Activated effector memory CD4-positive, alpha-beta T cell treated with anti-CD3 and anti-CD28 coated beads, Interleukin-2, amount 50 U/mL, for 16 hours (primary cell): ENCODE measurements around the gene UFSP1.

Source experiments
- DNase-seq: peaks from one replicate; pipeline ENCODE4 v3.0.0-alpha.2; 2020

UFSP1 gene

DNA sequence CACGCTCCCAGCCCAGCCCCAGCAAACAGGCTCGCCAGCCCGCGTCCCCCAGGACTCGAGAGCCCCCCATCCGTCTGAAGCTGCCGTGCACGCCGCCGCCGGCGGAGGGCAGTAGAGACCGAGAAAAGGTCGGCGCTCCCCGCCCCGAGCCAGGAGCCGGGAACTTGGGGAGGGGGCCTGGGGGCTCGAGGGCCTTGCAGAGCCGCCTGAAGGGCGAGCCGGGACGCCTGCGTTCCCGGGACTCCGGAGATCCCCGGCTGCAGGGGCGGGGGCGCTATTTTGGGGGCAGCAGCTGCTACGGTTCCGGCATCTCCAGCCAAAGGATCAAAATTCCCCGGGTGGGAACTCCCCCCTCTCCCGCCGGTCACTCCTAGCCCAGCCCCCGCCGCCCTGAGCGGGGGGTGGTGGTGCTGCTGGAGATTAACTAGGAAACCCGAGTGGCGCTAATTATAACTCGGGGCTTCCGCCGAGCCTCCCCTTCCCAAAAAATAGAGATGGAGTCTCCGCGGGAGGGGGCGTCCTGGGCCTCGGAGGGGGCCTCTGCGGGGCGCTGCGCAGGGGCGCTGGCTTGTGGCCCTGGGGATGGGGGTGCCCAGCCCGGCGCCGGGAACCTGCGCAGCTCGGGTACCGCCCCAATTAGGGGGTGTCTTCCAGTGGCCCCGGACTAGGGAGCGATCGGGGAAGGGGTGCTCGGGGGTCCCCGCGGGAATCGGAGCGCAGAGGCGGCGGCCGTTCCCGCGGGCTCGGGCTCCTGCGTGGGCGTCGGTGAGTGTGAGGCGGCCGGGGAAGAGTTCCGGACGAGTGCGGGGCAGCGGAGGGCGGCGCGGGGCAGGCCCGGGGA is 5.6 kb upstream of the UFSP1 start:
- peak; percentile 84 for DNase-seq

GRCh38 chr7:100893910-100894721 is 4.6 kb upstream of the UFSP1 start:
- no peak for DNase-seq

- no peak for DNase-seq
Observed at GRCh38 chr7:100893318-100893895, 3.9 kb upstream of the UFSP1 start.

DNA sequence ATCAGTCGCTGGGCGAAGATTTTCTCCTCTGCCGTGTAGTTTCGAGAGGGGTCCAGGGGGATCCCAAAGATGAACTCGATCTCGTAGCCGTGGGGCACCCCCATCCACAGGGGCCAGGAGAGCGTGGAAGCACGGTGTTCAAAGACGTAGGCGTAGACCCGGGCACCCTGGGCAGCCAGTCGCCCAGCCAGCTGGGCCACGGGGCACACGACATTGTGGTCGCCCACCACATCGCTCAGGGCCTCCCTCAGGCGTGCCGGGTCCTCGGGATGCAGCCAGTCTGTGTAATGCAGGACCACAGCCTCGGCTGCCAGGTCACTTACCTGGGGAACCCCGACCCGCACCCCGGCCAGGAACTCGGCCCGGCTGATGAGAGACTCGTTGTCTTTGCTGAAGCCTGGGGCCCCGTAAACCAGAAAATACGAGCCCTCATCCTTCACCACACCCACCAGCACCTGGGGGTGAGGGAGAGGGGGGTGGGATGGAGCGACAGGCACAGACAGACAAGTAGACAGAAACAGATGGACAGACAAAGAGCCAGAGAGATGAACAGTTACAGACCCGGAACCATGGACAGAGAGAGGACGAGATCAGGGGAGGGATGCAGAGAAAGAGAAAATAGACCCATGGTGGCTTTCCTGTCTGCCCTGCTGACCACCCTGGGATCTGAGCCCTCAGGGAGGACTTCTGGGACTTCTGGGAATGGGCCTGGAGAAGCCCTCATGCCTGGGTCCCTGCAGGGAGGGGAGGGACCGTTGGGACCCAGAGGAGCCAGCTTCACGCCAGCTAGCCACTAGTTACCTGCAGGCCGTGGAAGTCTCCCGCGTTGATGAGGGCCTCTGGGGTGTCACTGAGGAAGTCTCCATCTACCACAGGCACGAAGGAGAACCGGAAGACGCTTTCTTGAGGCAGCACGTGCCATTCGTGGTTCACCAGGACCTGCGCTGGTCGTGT is 3.1 kb upstream of the UFSP1 start:
- DNase-seq: no peak

GRCh38 chr7:100891568-100892247 is 2.2 kb upstream of the UFSP1 start:
- no peak for DNase-seq

DNA sequence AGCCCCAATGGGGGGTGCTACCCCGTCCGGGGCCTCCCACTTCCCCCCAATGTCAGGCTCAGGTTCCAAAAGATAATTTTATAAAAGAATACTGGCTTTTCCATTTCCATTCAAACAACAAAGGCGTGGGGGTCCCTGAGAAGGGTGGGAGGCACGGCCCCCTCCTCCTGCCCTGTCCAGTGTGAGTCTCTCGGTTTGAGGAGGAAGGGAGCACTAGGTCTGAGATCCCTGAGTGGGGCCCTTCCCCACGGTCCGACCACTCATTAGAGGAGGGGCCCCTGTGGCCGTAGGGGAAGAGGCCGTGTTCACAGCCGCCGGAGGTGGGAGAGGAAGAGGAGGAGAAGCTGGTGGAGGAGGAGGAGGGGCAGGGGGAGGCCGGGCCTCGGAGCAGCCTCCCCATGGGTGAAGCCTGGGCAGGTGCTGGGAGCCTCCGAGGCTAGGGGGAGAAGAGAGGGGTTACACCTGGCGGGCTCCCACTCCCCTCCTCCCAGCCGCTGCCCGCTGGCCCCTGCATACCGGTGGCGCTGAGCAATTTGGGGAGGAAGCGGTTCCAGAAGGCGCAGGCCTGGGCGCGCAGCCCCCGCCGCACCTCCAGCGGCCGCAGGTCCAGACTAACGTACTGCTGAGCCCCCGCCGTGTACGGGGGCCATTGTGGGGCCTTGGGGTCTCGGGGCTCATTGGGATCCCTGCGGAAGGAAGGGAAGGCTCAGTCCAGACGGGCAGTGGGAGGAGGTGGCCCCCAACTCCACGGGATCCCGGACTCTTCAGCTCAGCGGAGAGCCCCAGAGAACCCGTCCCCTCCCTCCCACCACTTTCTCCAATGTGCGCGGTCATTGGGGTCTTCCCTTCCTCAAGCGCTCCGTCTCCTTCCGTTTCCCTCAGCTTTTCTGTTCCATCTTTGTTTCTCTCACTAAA is 1.4 kb upstream of the UFSP1 start:
- DNase-seq: no peak

- DNase-seq: no peak
Observed at GRCh38 chr7:100888291-100888987, 1.1 kb downstream of the UFSP1 start.

GRCh38 chr7:100887516-100888290 is 1.8 kb downstream of the UFSP1 start:
- peak; percentile 84 for DNase-seq

- DNase-seq: no peak
Observed at GRCh38 chr7:100886936-100887515, 2.5 kb downstream of the UFSP1 start.

- DNase-seq: no peak
Observed at GRCh38 chr7:100886142-100886935, 3.2 kb downstream of the UFSP1 start.

DNA sequence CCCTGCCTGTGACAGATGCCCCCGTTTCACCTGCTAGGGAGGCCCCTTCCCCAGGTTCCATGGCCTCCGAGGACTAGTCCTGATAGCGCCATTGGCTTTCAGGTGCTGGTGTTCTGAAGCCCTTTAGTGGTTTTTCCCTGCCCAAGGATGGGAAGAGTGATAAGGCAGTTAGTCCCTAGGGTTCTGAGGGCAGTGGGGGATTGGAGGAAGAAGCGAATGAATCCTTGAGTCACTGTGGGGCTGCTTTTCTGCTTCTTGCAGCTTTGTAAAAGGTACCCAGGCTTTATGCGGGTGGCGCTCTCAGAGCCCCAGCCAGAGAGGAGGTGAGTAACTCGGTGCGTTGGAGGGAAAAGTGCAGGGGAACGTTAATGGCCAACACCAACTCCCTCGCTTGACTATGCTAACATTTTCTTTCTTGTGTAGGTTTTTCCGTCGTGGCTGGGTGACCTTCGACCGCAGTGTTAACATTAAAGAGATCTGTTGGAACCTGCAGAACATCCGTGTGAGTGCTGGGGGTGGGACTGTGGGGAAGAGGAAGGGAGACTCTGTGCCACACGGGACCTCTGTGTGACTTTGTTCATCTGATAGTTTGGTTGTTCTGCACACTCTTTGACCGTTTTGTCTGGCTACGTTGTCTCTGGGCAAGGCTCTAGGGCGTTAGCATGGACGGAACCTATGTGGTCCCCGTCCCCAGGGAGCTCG is 3.9 kb downstream of the UFSP1 start:
- DNase-seq: no peak

DNA sequence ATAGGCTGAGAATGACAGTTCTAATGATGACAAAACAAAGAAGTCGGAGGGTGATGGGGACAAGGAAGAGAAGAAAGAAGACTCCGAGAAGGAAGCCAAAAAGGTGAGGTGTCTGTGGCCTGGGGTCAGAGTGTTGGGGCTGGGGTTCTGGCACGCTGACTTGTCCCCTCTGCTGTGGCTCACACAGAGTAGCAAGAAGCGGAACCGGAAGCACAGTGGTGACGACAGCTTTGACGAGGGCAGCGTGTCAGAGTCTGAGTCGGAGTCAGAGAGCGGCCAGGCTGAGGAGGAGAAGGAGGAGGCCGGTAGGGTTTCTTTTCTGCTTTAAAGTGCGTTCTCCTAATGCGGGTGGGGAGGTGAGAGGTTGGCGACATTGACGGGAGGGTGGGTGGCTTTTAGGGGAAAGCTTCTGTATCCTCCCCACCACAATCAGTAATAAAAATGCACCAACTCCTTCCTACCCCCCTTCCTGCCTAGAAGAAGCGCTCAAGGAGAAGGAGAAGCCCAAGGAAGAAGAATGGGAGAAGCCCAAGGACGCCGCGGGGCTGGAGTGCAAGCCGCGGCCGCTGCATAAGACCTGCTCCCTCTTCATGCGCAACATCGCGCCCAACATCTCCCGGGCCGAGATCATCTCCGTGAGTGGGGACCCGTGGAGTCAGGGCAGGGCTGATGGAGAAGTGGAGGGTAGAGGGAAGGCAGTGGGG is 4.6 kb downstream of the UFSP1 start:
- peak; percentile 73 for DNase-seq

- no peak for DNase-seq
Observed at GRCh38 chr7:100882785-100883526, 6.6 kb downstream of the UFSP1 start.

DNA sequence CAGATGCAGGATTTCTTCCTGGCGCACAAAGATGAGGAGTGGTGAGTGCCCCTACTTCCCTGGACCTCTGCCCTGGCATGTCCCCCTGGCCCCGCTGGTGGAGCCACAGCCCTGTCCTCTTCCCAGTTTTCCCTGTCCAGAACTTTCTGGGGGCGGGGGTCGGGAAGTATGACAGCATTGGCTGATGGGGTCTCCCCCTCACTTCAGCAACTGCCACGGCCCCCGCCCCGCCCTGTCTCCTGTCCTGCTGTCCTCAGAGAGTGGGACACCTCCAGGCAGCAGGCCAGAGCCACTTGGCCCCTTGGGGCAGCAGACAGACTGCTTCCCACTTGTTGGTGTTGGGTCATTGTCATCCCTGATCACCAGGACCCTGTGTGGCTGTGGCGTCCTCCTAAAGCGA is 7.3 kb downstream of the UFSP1 start:
- DNase-seq: no peak

GRCh38 chr7:100881136-100881535 is 8.4 kb downstream of the UFSP1 start:
- no peak for DNase-seq

GRCh38 chr7:100880645-100881044 is 8.9 kb downstream of the UFSP1 start:
- DNase-seq: no peak
